ENCODE results near the gene HDLBP.
"Not testable (repeated sequence)": the region's sequence is repeated elsewhere in the genome, so short reads cannot be mapped to it uniquely, and the experiment has no call there.

Gene HDLBP

GRCh38 chr2:241308832-241309500, 6.5 kb downstream of the HDLBP start:
- no peak for DNase-seq

GRCh38 chr2:241308267-241308666, 7.2 kb downstream of the HDLBP start:
- no peak for DNase-seq

- DNase-seq: no peak
Observed at GRCh38 chr2:241307055-241307454, 8.4 kb downstream of the HDLBP start.

DNA sequence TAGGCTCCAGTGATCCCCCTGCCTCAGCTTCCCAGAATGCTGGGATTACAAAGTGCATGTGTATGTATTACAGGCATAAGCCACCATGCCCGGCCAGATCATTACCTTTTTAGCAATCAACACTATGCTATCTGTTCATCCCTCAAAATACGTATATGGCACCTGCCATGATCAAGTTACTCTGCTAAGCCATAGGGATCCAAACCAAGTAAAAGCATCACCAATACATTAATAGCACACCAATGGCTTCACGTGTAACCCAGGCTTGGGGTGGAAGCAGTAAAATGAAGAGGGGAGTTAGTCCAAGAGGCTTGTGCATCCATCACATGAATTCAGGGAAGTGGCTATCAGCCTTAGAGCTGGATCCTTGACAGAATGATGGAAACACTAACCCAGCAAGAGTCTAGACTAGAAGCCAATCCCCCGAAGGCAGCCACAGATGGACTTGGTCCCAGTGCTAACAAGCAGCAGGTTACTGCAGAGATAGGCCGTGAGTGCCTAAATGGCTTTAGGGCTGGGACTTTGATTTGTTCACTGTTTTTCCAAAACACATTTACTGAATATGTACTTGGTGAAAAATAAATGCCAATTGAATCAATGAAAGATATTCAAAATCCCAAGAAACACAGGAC, 11.3 kb downstream of the HDLBP start:
- no peak for DNase-seq

DNA sequence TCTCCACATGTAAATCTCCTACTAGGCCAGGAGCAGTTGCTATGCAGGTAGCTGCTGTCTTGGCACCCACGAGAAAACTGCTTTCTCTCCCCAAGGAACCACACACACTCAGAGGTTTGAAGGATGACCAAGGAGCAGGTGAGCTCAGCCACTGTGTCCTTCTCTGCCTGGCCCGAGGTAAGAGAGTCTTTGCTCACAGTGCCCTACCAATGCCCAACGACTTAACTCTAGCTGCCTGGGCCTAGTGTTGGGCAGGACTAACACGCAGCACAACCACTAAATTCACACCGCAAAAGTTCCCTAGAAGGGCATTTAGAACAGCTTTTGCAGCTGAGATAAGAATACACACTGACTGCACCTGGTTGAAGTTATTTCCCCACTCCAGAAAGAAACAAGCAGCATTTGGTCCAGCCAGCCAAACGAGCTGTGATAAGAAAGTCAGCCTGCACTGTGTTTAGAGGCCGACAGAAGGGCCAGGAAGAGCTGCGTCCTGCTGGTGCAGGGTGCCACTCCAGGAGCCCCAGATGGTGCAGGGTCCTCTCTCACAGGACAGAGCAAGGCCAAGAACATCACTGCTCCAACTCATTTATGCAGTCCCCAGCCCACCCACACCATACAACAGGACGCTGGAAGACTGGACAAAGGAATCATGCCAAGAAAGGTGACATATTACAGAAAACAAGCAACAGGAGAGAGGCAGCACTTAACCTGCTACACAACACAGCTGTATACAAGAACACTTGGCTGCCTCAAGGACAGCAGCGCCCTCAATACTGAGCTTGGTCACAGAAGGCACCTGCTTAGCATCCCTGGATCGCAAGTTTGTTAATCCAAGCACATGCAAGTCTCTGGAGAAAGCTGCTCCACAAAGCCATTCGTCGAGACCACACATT, 12.5 kb downstream of the HDLBP start:
- no peak for DNase-seq

GRCh38 chr2:241302083-241302482, 13.4 kb downstream of the HDLBP start:
- no peak for DNase-seq

DNA sequence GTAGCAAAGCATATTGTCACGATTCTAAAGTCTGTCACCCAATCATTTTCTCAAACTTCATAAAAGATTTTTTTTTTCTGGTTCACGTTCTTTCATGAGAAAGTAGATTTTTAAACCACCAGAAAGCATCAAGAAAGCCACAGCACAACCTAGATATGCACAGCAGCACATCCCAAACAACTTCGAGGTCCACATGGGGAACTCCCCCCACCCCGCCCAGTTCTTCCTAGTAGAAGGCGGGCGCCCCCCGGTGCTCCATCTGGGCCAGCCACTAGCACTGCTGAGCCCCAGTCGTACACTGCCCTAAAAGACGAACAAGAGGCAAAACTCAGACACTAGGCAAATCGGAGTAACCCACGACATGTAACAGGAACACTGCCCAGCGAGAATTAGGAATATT, 15.5 kb downstream of the HDLBP start:
- no peak for DNase-seq

GRCh38 chr2:241298673-241299072, 16.8 kb downstream of the HDLBP start:
- no peak for DNase-seq

DNA sequence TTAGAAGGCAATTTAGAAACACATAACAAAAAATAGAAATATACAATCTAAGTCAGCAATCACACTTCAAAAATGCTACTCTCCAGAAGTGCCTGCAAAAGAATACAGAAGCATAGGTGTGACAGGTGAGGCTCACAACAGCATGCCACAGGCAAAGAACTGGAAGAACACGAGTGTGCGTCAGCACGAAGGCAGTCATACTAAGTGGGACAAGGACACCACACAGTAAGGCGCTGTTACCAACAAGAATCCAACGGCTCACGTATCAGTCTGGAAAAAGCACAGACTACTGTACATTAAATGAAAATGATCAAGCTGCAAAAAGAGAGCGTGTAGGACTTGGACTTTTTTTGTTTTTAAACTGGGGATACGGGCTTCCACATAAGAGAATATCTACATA, 18.7 kb downstream of the HDLBP start:
- no peak for DNase-seq

DNA sequence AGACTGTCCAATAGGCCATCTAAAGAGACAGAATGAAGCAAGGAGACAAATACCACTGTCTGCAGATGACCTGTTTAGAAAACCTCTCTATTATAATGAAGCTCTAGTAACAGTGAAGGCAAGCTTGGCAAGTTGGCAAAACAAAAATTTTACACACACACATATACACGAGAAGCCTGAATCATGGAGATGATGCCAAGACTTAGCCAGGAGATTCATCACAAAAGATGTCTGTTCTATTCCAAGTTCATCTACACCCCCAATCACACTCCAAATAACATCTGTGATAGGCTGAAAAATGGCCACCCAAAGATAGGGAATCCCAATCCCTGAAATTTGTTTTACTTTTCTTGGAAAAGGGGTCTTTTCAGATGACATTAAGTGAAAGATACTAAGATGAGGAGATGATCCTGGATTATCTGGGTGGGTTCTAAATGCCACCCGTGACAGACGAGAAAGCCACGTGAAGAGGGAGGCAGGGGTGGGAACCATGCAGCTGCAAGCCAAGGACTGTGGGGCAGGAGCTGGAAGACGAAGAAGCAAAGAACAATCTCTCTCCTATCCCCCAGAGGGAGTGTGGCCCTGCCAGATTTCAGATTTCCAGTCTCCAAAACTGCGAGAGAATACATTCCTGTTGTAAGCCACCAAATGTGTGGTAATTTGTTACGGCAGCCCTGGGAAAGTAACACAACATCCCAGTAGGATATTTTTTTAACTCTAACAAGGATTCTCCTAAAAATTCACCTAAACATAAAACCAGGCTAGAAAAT, 20.0 kb downstream of the HDLBP start:
- no peak for DNase-seq

DNA sequence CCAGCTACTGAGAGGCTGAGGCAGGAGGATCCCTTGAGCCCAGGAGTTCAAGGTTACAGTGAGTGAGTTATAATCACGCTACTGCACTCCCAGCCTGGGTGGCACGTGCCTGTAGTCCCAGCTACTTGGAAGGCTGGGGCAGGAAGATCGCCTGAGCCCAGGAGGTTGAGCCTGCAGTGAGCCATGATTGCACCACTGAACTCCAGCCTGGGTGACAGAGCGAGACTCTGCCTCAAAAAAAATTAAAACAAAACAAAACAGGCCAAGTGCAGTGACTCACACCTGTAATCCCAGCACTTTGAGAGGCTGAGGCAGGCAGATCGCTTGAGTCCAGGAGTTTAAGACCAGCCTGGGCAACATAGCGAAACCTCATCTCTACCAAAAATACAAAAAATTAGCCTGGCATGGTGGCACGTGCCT, 22.1 kb downstream of the HDLBP start:
- not testable (repeated sequence) for DNase-seq

- no peak for DNase-seq
Observed at GRCh38 chr2:241291977-241292376, 23.5 kb downstream of the HDLBP start.

DNA sequence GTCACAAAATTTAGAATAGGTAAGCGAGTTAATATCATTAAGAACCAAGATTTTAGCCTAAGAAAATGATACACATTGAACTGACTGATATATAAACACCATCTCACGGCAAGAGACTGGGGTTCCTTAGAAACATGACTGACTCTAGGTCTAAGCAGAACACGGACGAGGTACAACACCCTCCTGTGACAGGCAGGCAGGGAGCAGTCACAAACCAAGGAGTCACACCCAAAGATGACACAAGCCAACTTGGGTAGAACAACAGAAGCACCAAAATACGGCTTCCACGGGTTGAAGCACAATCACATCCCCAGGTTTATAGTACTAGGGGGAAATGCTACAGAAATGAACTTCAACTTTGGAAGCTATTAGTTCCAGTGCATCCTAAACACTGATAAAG, 24.3 kb downstream of the HDLBP start:
- no peak for DNase-seq

DNA sequence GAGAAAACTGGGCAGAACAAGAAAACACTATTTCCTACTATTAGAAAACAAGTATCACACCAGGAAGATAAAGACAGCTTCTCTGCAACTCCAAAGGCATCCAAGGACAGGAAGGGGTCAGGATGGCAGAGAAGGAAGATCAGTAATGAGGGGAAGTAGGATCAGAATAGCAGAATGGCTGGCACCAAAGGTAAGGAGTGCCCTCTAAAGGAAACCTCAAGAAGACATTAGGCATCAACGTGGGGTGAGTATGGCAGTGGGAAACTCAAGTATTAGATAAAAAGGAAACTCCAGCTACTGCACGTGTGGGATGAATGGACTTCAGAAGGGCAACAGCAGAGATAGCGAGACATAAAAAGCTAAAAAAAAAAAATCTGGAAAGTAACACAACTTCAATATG, 25.9 kb downstream of the HDLBP start:
- no peak for DNase-seq

DNA sequence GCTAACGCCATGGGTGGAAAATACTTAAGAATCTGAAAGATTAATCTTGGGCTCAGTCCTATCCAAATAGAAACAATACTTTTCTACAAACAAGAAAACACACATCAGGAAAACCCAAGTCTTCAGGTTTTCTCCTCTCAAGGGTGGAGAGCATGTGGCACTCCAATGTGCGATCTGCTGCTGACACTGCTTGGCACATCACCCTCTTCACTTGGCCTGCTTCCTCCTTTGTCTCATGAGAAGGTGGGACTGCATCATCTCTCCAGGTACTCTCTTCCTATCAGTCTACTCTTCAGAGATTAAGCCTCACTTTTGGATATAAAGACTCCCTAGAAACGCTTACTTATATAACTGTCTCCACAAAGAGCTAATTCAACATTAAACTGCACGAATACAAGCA, 26.4 kb downstream of the HDLBP start:
- DNase-seq: no peak

DNA sequence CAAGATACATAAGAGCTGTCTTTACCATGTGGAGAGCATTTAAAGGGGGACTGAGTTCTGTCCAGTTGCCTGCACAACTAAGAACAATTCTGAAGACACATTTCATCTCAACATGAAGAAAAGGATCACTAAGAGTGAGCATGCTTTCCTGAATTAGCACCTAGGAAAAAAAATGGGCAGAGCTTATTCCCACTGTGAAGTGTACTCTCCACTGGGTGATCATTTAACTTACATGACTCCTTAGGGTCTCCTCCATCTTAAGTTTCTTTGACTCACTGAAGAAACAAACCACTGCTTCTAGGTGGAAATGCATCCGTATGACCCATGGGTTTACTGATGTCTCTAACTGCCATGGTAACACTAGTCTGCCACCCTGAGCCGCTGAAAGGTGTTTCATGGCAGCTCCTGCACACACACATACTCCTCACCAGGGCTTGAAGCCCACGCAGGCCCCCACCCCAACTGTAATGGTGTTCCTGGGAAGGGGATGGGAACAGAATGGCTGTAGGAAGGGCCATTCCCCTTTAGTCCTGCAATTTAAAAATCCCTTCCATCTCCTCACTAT, 27.1 kb downstream of the HDLBP start:
- DNase-seq: no peak

DNA sequence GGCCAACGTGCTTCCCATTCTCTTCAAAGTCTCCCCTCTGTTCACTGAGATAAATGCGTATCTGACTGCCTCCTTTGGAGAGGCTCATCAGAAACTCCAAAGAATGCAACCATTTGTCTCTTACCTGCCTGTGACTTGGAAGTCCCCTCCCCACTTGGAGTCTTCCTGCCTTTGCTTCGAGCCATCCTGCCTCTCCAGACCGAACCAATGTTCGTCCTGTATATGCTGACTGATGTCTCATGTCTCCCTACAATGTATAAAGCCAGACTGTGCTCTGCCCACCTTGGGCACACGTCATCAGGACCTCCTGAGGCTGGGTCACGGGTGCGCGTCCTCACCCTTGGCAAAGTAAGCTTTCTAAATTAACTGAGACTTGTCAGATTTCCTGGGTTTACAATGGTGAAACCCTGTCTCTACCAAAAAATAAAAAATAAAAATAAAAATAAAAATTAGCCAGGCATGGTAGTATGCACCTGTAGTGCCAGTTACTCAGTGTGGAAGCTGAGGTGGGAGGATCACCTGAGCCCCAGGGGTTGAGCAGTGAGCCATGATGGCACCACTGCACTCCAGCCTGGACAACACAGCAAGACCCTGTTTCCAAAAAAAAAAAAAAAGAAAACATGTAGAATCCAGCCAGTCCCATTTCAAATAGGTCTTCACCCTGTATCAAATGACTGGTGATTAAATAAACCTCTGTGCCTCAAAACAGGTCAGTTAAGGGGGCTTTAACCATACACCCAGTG, 29.0 kb downstream of the HDLBP start:
- no peak for DNase-seq

DNA sequence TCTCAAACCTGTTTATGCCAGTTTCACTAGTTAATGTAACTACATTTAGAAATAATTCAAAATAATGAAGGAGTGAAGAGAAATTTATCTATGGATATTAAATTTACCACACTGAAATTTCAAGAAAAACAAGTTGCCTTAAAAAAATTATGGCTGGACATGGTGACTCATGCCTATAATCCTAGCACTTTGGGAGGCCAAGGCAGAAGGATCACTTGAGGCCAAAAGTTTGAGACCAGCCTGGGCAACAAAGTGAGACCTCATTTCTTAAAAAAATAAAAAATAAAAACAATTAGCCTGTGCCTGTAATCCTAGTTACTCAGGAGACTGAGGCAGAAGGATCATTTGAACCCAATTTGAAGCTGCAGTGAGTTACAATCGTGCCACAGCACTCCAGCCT, 29.9 kb downstream of the HDLBP start:
- no peak for DNase-seq

GRCh38 chr2:241282555-241282954, 32.9 kb downstream of the HDLBP start:
- DNase-seq: no peak

- no peak for DNase-seq
Observed at GRCh38 chr2:241280291-241280690, 35.2 kb downstream of the HDLBP start.

GRCh38 chr2:241279828-241280227, 35.6 kb downstream of the HDLBP start:
- no peak for DNase-seq

Data from anterior cingulate cortex (tissue), 58 donors.